HEK293 (cell line): ENCODE measurements around the gene SIRT7.

Source experiments
- CTCF ChIA-PET: fragments of 350-600 bp; formaldehyde crosslinking; extraction: SDS; loops from one replicate; lab custom pipeline; 2021; ENCODE audit warnings: antibody characterized with exemption; lab: Yijun Ruan, JAX
- POLR2A ChIA-PET: fragments of 300-600 bp; formaldehyde crosslinking; extraction: SDS; loops from one replicate; lab custom pipeline; 2020; ENCODE audit warnings: antibody characterized with exemption, inconsistent platforms; lab: Yijun Ruan, JAX
- H3K27ac ChIP-seq: fragments of 200-500 bp; sonication (Bioruptor generic); 2 replicates; pipeline ENCODE4 v1.5.1; 2014; ENCODE audit warnings: low read depth, low read length, control low read depth, inconsistent platforms; ENCODE audit errors: extremely low read depth
- H3K36me3 ChIP-seq, 2 experiments: fragments of 200-500 bp in 1 of 2; sonication (Bioruptor generic) in 1 of 2; 1 replicate in 1 of 2; 2 replicates in 1 of 2; pipeline ENCODE4 v1.5.1; 2014 to 2017; ENCODE audit warnings: inconsistent platforms in 2 of 2, low read length in 2 of 2; ENCODE audit not compliant: control insufficient read depth in 2 of 2, insufficient read depth in 1 of 2
- H3K4me1 ChIP-seq: fragments of 200-500 bp; sonication (Bioruptor generic); 2 replicates; pipeline ENCODE4 v1.5.1; 2014; ENCODE audit warnings: mild to moderate bottlenecking, low read length, inconsistent platforms; ENCODE audit not compliant: control insufficient read depth, insufficient read depth
- H3K4me3 ChIP-seq: 2 replicates; pipeline ENCODE4 v1.5.1; 2011; ENCODE audit warnings: low read depth, mild to moderate bottlenecking, control low read depth, low read length, moderate library complexity
- H3K9me3 ChIP-seq: fragments of 200-500 bp; sonication (Bioruptor generic); 2 replicates; pipeline ENCODE4 v1.5.1; 2014; ENCODE audit warnings: low read depth, low read length, inconsistent platforms; ENCODE audit not compliant: control insufficient read depth, insufficient read depth
- ELK4 ChIP-seq: IDR thresholded peaks from 2 replicates; pipeline ENCODE4 v1.6.1; 2011; ENCODE audit warnings: mild to moderate bottlenecking, low read depth, low read length, borderline replicate concordance
- GLIS2 ChIP-seq: fragments of 450-650 bp; formaldehyde crosslinking; IDR thresholded peaks from 2 replicates; pipeline ENCODE4 v1.5.1; 2016; ENCODE audit warnings: missing biosample characterization, missing genetic modification characterization
- INSM2 ChIP-seq: fragments of 450-650 bp; formaldehyde crosslinking; IDR thresholded peaks from 2 replicates; pipeline ENCODE4 v1.5.1; 2016; ENCODE audit warnings: missing biosample characterization, missing genetic modification characterization
- REPIN1 ChIP-seq: fragments of 450-650 bp; formaldehyde crosslinking; IDR thresholded peaks from 2 replicates; pipeline ENCODE4 v1.5.1; 2017; ENCODE audit warnings: missing biosample characterization, missing genetic modification characterization, low read depth
- ZNF133 ChIP-seq: fragments of 450-650 bp; formaldehyde crosslinking; IDR thresholded peaks from 2 replicates; pipeline ENCODE4 v1.5.1; 2016; ENCODE audit warnings: missing biosample characterization, missing genetic modification characterization
- ZNF223 ChIP-seq: fragments of 450-650 bp; formaldehyde crosslinking; IDR thresholded peaks from 2 replicates; pipeline ENCODE4 v1.5.1; 2016; ENCODE audit warnings: missing biosample characterization, missing genetic modification characterization
- ZNF239 ChIP-seq: fragments of 450-650 bp; formaldehyde crosslinking; IDR thresholded peaks from 2 replicates; pipeline ENCODE4 v1.5.1; 2016; ENCODE audit warnings: missing biosample characterization, missing genetic modification characterization
- ZNF341 ChIP-seq: fragments of 450-650 bp; formaldehyde crosslinking; IDR thresholded peaks from 2 replicates; pipeline ENCODE4; 2016; ENCODE audit warnings: low read depth, missing biosample characterization, missing genetic modification characterization
- ZNF513 ChIP-seq: fragments of 450-650 bp; IDR thresholded peaks from 2 replicates; pipeline ENCODE4 v1.5.1; 2018; ENCODE audit warnings: missing biosample characterization, missing genetic modification characterization
- ZNF560 ChIP-seq: fragments of 450-650 bp; formaldehyde crosslinking; IDR thresholded peaks from 2 replicates; pipeline ENCODE4 v1.5.1; 2017; ENCODE audit warnings: missing biosample characterization, missing genetic modification characterization, borderline replicate concordance
- ZNF747 ChIP-seq: fragments of 450-650 bp; formaldehyde crosslinking; IDR thresholded peaks from 2 replicates; pipeline ENCODE4 v1.5.1; 2016; ENCODE audit warnings: missing biosample characterization, missing genetic modification characterization
- ZNF76 ChIP-seq: fragments of 450-650 bp; formaldehyde crosslinking; IDR thresholded peaks from 2 replicates; pipeline ENCODE4; 2016; ENCODE audit warnings: low read depth, missing biosample characterization, missing genetic modification characterization, borderline replicate concordance
- ZNF830 ChIP-seq: fragments of 450-650 bp; IDR thresholded peaks from 2 replicates; pipeline ENCODE4 v1.5.0; 2018; ENCODE audit warnings: missing biosample characterization, missing genetic modification characterization, low read depth, mild to moderate bottlenecking, moderate library complexity
- ZSCAN16 ChIP-seq: fragments of 450-650 bp; formaldehyde crosslinking; IDR thresholded peaks from 2 replicates; pipeline ENCODE4 v1.5.1; 2016; ENCODE audit warnings: missing biosample characterization, missing genetic modification characterization
- TF ChIP-seq, protein P1 (sequence below): fragments of 450-650 bp; formaldehyde crosslinking; IDR thresholded peaks from 2 replicates; pipeline ENCODE4 v1.5.1; 2016; ENCODE audit warnings: missing biosample characterization, missing genetic modification characterization
- TF ChIP-seq, protein P2 (sequence below): fragments of 450-650 bp; formaldehyde crosslinking; IDR thresholded peaks from 2 replicates; pipeline ENCODE4 v1.5.1; 2016; ENCODE audit warnings: missing biosample characterization, missing genetic modification characterization
- TF ChIP-seq, protein P3 (sequence below): fragments of 450-650 bp; formaldehyde crosslinking; IDR thresholded peaks from 2 replicates; pipeline ENCODE4 v1.5.1; 2016; ENCODE audit warnings: missing biosample characterization, missing genetic modification characterization
- TF ChIP-seq, protein P4 (sequence below): fragments of 450-650 bp; formaldehyde crosslinking; IDR thresholded peaks from 2 replicates; pipeline ENCODE4 v1.5.1; 2016; ENCODE audit warnings: missing biosample characterization, missing genetic modification characterization, borderline replicate concordance

Gene SIRT7

GRCh38 chr17:81966343-81967243, 48.6 kb upstream of the SIRT7 start:
- TF ChIP-seq, protein P1, sequence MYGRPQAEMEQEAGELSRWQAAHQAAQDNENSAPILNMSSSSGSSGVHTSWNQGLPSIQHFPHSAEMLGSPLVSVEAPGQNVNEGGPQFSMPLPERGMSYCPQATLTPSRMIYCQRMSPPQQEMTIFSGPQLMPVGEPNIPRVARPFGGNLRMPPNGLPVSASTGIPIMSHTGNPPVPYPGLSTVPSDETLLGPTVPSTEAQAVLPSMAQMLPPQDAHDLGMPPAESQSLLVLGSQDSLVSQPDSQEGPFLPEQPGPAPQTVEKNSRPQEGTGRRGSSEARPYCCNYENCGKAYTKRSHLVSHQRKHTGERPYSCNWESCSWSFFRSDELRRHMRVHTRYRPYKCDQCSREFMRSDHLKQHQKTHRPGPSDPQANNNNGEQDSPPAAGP (tag by site-specific recombination): no peak
- peak; percentile 79 for TF ChIP-seq ZNF341 (tag by site-specific recombination)
- TF ChIP-seq, protein P2, sequence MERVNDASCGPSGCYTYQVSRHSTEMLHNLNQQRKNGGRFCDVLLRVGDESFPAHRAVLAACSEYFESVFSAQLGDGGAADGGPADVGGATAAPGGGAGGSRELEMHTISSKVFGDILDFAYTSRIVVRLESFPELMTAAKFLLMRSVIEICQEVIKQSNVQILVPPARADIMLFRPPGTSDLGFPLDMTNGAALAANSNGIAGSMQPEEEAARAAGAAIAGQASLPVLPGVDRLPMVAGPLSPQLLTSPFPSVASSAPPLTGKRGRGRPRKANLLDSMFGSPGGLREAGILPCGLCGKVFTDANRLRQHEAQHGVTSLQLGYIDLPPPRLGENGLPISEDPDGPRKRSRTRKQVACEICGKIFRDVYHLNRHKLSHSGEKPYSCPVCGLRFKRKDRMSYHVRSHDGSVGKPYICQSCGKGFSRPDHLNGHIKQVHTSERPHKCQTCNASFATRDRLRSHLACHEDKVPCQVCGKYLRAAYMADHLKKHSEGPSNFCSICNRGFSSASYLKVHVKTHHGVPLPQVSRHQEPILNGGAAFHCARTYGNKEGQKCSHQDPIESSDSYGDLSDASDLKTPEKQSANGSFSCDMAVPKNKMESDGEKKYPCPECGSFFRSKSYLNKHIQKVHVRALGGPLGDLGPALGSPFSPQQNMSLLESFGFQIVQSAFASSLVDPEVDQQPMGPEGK (tag by site-specific recombination): peak; percentile 50; the same call in 1 of the 2 replicates
- ChIA-PET CTCF (interaction anchor here (0.6 to 1.7 kb wide), 3 partner anchors 53 to 675 kb away, joined by 3 to 9 read pairs (median 4); no protein-coding TSS in a partner anchor), POLR2A (interaction anchor here (1.4 kb wide), 1 partner anchor 16 kb away, joined by 10 read pairs; no protein-coding TSS in a partner anchor)
- H3K27ac ChIP-seq: no peak overlapping the region
- no peaks in the 10 kb centered on the region for H3K4me1 ChIP-seq
- no peaks in the 10 kb centered on the region for H3K36me3 ChIP-seq
- H3K9me3 ChIP-seq: no peaks in the 10 kb centered on the region
- no peak overlapping the region for H3K4me3 ChIP-seq

DNA sequence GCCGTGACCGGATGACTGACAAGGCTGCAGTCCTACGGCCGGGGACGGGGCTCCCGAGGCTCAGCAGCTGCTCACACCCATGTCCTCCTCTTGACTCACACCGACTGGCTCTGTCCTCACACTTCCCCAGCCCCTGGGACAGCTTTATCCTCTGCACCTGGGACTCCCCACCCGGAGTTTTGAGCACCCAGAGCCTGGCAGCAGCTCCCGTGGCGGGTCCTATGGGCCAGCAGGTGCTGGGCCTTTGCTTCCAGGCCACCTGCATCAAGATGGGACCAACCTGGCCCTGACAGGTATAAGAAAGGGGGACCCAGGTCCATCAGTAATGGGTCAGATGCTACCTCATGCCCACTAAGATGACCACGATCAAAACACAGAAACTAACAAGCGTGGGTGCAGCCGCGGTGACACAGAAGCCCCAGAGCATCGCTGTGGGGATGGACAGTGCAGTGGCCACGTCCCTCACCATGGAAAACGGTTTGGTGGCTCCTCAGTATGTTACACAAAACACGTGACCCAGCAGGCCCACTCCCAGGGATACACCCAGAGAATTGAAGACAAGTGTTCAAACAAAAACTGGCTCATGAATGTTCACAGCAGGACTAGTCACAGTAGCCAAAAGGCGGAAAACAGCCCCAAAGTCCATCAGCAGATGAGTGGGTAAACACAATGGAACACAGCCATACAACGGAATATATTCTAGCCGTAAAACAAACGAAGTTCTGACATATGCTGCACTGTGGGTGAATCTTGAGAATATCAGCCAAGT, 46.3 kb upstream of the SIRT7 start:
- H3K27ac ChIP-seq: no peak overlapping the region
- CTCF ChIA-PET: interaction anchor here (0.8 to 2.5 kb wide), 2 partner anchors 13 to 56 kb away, joined by 4 to 13 read pairs; no protein-coding TSS in a partner anchor
- peaks cover 4% of the 10 kb centered on the region; the same call in 1 of the 2 replicates for H3K4me1 ChIP-seq
- no peaks in the 10 kb centered on the region for H3K36me3 ChIP-seq
- POLR2A ChIA-PET: interaction anchor here (2.0 kb wide), 1 partner anchor 56 kb away, joined by 5 read pairs; no protein-coding TSS in a partner anchor
- no peaks in the 10 kb centered on the region for H3K9me3 ChIP-seq
- H3K4me3 ChIP-seq: no peak overlapping the region
- no peak for TF ChIP-seq ZNF133
- TF ChIP-seq GLIS2 (tag by site-specific recombination): no peak
- no peak for TF ChIP-seq REPIN1 (tag by site-specific recombination)
- TF ChIP-seq ZNF239 (tag by site-specific recombination): no peak
- TF ChIP-seq ZSCAN16 (tag by site-specific recombination): no peak
- no peak for TF ChIP-seq ZNF76 (tag by site-specific recombination)
- no peak for TF ChIP-seq ZNF830 (tag by site-specific recombination)
- TF ChIP-seq ZNF223 (tag by site-specific recombination): no peak
- TF ChIP-seq ZNF747 (tag by site-specific recombination): no peak
- TF ChIP-seq ZNF560 (tag by site-specific recombination): no peak
- no peak for TF ChIP-seq ZNF513 (tag by site-specific recombination)
- TF ChIP-seq INSM2 (tag by site-specific recombination): no peak
- TF ChIP-seq ELK4: no peak
- TF ChIP-seq, protein P3, sequence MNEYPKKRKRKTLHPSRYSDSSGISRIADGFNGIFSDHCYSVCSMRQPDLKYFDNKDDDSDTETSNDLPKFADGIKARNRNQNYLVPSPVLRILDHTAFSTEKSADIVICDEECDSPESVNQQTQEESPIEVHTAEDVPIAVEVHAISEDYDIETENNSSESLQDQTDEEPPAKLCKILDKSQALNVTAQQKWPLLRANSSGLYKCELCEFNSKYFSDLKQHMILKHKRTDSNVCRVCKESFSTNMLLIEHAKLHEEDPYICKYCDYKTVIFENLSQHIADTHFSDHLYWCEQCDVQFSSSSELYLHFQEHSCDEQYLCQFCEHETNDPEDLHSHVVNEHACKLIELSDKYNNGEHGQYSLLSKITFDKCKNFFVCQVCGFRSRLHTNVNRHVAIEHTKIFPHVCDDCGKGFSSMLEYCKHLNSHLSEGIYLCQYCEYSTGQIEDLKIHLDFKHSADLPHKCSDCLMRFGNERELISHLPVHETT: no peak
- TF ChIP-seq, protein P4, sequence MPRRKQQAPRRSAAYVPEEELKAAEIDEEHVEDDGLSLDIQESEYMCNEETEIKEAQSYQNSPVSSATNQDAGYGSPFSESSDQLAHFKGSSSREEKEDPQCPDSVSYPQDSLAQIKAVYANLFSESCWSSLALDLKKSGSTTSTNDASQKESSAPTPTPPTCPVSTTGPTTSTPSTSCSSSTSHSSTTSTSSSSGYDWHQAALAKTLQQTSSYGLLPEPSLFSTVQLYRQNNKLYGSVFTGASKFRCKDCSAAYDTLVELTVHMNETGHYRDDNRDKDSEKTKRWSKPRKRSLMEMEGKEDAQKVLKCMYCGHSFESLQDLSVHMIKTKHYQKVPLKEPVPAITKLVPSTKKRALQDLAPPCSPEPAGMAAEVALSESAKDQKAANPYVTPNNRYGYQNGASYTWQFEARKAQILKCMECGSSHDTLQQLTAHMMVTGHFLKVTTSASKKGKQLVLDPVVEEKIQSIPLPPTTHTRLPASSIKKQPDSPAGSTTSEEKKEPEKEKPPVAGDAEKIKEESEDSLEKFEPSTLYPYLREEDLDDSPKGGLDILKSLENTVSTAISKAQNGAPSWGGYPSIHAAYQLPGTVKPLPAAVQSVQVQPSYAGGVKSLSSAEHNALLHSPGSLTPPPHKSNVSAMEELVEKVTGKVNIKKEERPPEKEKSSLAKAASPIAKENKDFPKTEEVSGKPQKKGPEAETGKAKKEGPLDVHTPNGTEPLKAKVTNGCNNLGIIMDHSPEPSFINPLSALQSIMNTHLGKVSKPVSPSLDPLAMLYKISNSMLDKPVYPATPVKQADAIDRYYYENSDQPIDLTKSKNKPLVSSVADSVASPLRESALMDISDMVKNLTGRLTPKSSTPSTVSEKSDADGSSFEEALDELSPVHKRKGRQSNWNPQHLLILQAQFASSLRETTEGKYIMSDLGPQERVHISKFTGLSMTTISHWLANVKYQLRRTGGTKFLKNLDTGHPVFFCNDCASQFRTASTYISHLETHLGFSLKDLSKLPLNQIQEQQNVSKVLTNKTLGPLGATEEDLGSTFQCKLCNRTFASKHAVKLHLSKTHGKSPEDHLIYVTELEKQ: no peak
